IMR-90 (cell line): ENCODE measurements around the gene RXFP4. TPM values are rescaled to one million over a fixed set of nuclear protein-coding genes. Genes with fewer than 3 reads are reported as not detected.

Source experiments
- ELK1 ChIP-seq: fragments of 150-350 bp; IDR thresholded peaks from 2 replicates; pipeline ENCODE4 v1.6.1; 2016; ENCODE audit warnings: low read depth, mild to moderate bottlenecking, low read length, moderate library complexity, borderline replicate concordance
- MAFK ChIP-seq: IDR thresholded peaks from 2 replicates; pipeline ENCODE4 v1.6.1; 2012; ENCODE audit warnings: low read depth, low read length, improper control_type of control experiment
- RCOR1 ChIP-seq: IDR thresholded peaks from 2 replicates; pipeline ENCODE4 v1.6.1; 2012; ENCODE audit warnings: mild to moderate bottlenecking, low read length, improper control_type of control experiment; ENCODE audit not compliant: insufficient replicate concordance
- polyA plus RNA-seq, 3 experiments: library from polyadenylated mRNA; depleted of rRNA; stranded (reverse); fragments of >200 nt; gene quantifications; 2 replicates each; pipeline ENCODE4 v1.2.3, GENCODE V29; 2012; ENCODE audit warnings: low replicate concordance in 1 of 3
- total RNA-seq: library from RNA; depleted of rRNA; stranded (reverse); fragments of >200 nt; gene quantifications from 2 replicates; pipeline ENCODE4 v1.2.3, GENCODE V29; 2012

The RXFP4 gene
- total and polyA plus RNA-seq, 2 of the 4 experiments (the other 2 are of a cell fraction) = not detected

- TF ChIP-seq ELK1 = no peak
- no peak for TF ChIP-seq MAFK
- TF ChIP-seq RCOR1 = no peak
These were observed 40.7 kb downstream of the RXFP4 start (continued) for GRCh38 chr1:155982106-155982505.
